HepG2 (cell line): ENCODE results near the gene MIR17HG. TPM values are rescaled to one million over a fixed set of nuclear protein-coding genes. Genes with fewer than 3 reads are reported as not detected.

ENCODE experiments used
- CEBPG ChIP-seq: IDR thresholded peaks from 2 replicates; pipeline ENCODE4 v1.6.1; 2016
- GFI1 ChIP-seq: sonication (generic); formaldehyde crosslinking; IDR thresholded peaks from 2 replicates; pipeline ENCODE4 v1.5.0; 2020; ENCODE audit warnings: missing genetic modification reagents, mild to moderate bottlenecking, borderline replicate concordance
- GMEB1 ChIP-seq: sonication (generic); formaldehyde crosslinking; IDR thresholded peaks from 2 replicates; pipeline ENCODE4 v1.5.1; 2020; ENCODE audit warnings: missing genetic modification reagents, mild to moderate bottlenecking, borderline replicate concordance
- GZF1 ChIP-seq: sonication (generic); formaldehyde crosslinking; IDR thresholded peaks from 2 replicates; pipeline ENCODE4 v1.5.1; 2020; ENCODE audit warnings: mild to moderate bottlenecking, missing genetic modification reagents
- HMG20A ChIP-seq: IDR thresholded peaks from 2 replicates; pipeline ENCODE4 v1.6.1; 2016; ENCODE audit warnings: borderline replicate concordance
- HMGXB3 ChIP-seq: sonication (generic); formaldehyde crosslinking; IDR thresholded peaks from 2 replicates; pipeline ENCODE4 v1.4.0; 2020; ENCODE audit warnings: missing genetic modification reagents, borderline replicate concordance
- HNRNPL ChIP-seq: fragments of 200-400 bp; formaldehyde crosslinking; IDR thresholded peaks from 2 replicates; pipeline ENCODE4 v1.6.1; 2017; ENCODE audit warnings: mild to moderate bottlenecking, low read depth, low read length
- MXD1 ChIP-seq: sonication (generic); formaldehyde crosslinking; IDR thresholded peaks from 2 replicates; pipeline ENCODE4 v1.4.0; 2020; ENCODE audit warnings: mild to moderate bottlenecking, missing genetic modification reagents
- NBN ChIP-seq: fragments of 450-650 bp; conservative IDR thresholded peaks from 2 replicates; pipeline ENCODE4 v1.6.1; 2017
- SKI ChIP-seq: fragments of 450-650 bp; IDR thresholded peaks from one replicate; pipeline ENCODE4 v1.6.1; 2018; ENCODE audit warnings: mild to moderate bottlenecking; ENCODE audit not compliant: partially characterized antibody
- SMAD3 ChIP-seq: sonication (generic); formaldehyde crosslinking; IDR thresholded peaks from 2 replicates; pipeline ENCODE4 v1.4.0; 2020; ENCODE audit warnings: missing genetic modification reagents
- SMYD3 ChIP-seq: sonication (generic); formaldehyde crosslinking; IDR thresholded peaks from 2 replicates; pipeline ENCODE4 v1.8.1; 2023; ENCODE audit warnings: mild to moderate bottlenecking, missing genetic modification reagents
- SP2 ChIP-seq: sonication (generic); formaldehyde crosslinking; IDR thresholded peaks from 2 replicates; pipeline ENCODE4 v1.5.1; 2020; ENCODE audit warnings: mild to moderate bottlenecking, missing genetic modification reagents
- TBX2 ChIP-seq: sonication (generic); formaldehyde crosslinking; IDR thresholded peaks from 2 replicates; pipeline ENCODE4 v1.5.0; 2020; ENCODE audit warnings: missing genetic modification reagents, mild to moderate bottlenecking, borderline replicate concordance
- TFAP4 ChIP-seq: sonication (generic); IDR thresholded peaks from 2 replicates; pipeline ENCODE4 v1.6.1; 2016; ENCODE audit warnings: low read depth, borderline replicate concordance
- ZBTB49 ChIP-seq: sonication (generic); formaldehyde crosslinking; IDR thresholded peaks from 2 replicates; pipeline ENCODE4 v1.4.0; 2020; ENCODE audit warnings: missing genetic modification reagents, borderline replicate concordance
- ZNF33B ChIP-seq: sonication (generic); formaldehyde crosslinking; IDR thresholded peaks from 2 replicates; pipeline ENCODE4 v1.5.1; 2020; ENCODE audit warnings: mild to moderate bottlenecking, missing genetic modification reagents
- ZNF614 ChIP-seq: IDR thresholded peaks from 2 replicates; pipeline ENCODE4 v1.6.1; 2018; ENCODE audit warnings: missing biosample characterization, missing genetic modification reagents, inconsistent platforms, borderline replicate concordance
- ZNF709 ChIP-seq: sonication (generic); formaldehyde crosslinking; IDR thresholded peaks from 2 replicates; pipeline ENCODE4 v1.5.0; 2020; ENCODE audit warnings: mild to moderate bottlenecking, missing genetic modification reagents
- ZNF775 ChIP-seq: sonication (generic); formaldehyde crosslinking; IDR thresholded peaks from 2 replicates; pipeline ENCODE4 v1.4.0; 2020; ENCODE audit warnings: missing genetic modification reagents, mild to moderate bottlenecking, moderate library complexity, borderline replicate concordance
- ZNF850 ChIP-seq: sonication (generic); formaldehyde crosslinking; conservative IDR thresholded peaks from 2 replicates; pipeline ENCODE4 v1.9.0; 2021; ENCODE audit warnings: mild to moderate bottlenecking, missing genetic modification reagents
- polyA plus RNA-seq, 8 experiments: library from polyadenylated mRNA; depleted of rRNA in 3 of 8; stranded (reverse) in 7 of 8; unstranded in 1 of 8; fragments of >200 nt; fragmentation: Illumina TruSeq in 4 of 8; extraction: Trizol in 4 of 8; gene quantifications; 2 replicates each; pipeline versions ENCODE4 v1.2.1 to v1.2.3, GENCODE V29; 2011 to 2016; ENCODE audit warnings: low read depth in 4 of 8, missing spikeins in 1 of 8, mixed read lengths in 1 of 8; ENCODE audit not compliant: insufficient read depth in 1 of 8
- total RNA-seq, 5 experiments: library from RNA; depleted of rRNA; stranded (reverse); fragments of >200 nt; fragmentation: Illumina TruSeq; extraction: Trizol; gene quantifications; 2 replicates each; pipeline ENCODE4 v1.2.3, GENCODE V29; 2016; ENCODE audit warnings: low read depth in 1 of 5

The MIR17HG gene
- total and polyA plus RNA-seq, 2 of the 13 experiments (the other 11 are each of a cell fraction or from before 2014, with no cell fraction given) = 2.5 to 12.3 TPM

GRCh38 chr13:91348906-91349435, 1.5 kb downstream of the MIR17HG start (continued):
- TF ChIP-seq ZBTB49 (CRISPR knock-in tag) (no peak), TFAP4 (peak; percentile 14; the same call in 1 of the 2 replicates), TBX2 (CRISPR knock-in tag) (peak; percentile 57; the same call in 1 of the 2 replicates), SMAD3 (CRISPR knock-in tag) (no peak), HNRNPL (no peak), HMG20A (CRISPR knock-in tag) (no peak), ZNF775 (no peak), CEBPG (CRISPR knock-in tag) (no peak), SMYD3 (CRISPR knock-in tag) (peak; percentile 39; the same call in 1 of the 2 replicates), MXD1 (CRISPR knock-in tag) (peak; percentile 95; the same call in 1 of the 2 replicates), ZNF850 (CRISPR knock-in tag) (no peak), SKI (peak; percentile 77), ZNF33B (peak; percentile 58), SP2 (CRISPR knock-in tag) (no peak), GFI1 (CRISPR knock-in tag) (no peak), HMGXB3 (no peak), GMEB1 (0 out of 2 replicates have a peak, but pooled peaks have one; percentile 36), NBN (no peak), GZF1 (no peak), ZNF614 (CRISPR knock-in tag) (no peak), ZNF709 (CRISPR knock-in tag) (peak; percentile 85; the same call in 1 of the 2 replicates)
